HuH-7.5 (cell line): Measurements from ENCODE around the gene LPAR5.
A peak's percentile ranks its signal among the peaks of the same experiment; 100 is the strongest.
"Not testable (repeated sequence)": the region's sequence is repeated elsewhere in the genome, so short reads cannot be mapped to it uniquely, and the experiment has no call there.

Experiments
- DNase-seq: peaks from one replicate; pipeline ENCODE4 v3.0.0; 2011; ENCODE audit warnings: low spot score

LPAR5 gene

DNA sequence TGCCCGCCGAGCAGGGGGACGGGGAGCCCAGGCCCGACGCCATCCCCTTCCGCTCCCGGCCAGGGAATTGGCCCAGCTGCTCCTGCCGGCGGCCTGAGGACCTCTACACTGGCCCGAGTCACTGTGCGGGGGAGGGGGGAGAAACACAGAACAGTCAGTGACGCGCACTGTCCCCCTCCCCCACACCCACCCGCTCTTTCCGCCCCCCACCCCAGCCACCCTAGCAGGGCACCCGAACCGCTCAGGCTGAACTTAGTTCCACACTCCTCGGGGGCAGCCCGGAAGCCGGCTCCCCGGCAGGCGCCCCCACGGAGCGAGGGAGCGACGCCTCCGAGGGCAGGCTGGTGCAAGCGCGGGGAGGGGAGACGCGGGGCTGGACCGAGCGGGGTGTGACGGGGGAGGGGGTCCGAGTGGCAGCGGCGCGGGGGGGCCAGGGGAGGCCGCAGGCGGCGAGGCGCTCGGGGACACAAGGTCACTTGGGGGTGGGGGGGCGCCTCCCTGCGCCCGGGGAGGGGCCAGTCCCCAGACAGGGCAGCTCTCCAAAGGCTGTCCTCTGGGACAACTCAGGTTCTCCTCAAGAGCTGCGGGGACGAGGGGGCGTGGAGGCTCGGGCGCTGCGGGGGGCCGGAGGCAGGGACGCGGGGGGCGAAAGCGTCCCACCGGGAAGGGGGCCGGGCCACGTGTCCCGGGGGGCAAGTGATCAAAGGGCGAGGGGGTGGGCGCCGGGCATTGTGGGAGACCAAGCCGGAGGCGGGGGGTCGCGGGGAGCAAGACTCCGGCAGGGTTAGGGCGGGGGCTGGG is 29.2 kb downstream of the LPAR5 start:
- DNase-seq, result peak; percentile 59

DNA sequence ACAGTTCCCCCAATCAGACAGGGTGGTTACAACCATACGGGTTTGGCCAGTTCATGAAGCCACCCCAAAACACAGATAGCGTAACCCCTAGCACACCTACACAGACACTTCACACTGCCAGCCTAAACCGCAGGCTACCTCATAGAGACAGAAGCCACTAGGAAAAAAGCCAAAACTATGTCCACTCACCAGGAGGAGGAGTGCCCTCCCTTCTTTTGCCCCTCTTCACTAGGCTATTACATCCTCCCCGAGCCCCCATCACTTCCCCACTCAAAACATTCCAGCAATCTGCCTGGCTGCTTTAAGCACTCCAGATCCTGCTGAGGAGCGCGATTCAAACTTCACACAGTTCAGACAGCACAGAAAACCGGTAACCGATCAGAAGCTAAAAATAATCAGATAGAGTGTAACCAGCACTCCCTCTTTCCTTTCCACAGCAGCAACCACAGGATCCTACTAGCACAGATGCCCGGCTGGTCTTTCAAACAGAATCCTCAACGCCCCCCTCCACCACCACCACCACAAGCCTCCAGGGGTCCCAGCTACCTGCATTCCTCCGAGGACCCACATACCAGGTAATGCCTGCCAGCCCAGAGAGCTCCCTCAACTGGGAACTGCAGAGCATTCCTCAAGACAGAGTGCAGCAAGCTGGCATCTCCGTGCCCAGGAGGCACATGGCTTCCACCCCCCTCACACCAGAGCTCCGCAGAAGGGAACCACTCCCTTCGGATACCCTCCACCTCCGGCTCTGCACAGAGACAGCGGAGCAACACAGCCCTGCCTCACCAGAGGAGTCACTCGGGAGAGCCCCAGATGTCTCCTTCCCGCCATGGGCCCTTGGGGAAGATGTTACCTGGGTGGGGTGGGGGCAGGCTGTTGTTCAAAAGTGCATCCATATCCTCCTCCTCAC is 30.1 kb downstream of the LPAR5 start:
- no peak for DNase-seq

DNA sequence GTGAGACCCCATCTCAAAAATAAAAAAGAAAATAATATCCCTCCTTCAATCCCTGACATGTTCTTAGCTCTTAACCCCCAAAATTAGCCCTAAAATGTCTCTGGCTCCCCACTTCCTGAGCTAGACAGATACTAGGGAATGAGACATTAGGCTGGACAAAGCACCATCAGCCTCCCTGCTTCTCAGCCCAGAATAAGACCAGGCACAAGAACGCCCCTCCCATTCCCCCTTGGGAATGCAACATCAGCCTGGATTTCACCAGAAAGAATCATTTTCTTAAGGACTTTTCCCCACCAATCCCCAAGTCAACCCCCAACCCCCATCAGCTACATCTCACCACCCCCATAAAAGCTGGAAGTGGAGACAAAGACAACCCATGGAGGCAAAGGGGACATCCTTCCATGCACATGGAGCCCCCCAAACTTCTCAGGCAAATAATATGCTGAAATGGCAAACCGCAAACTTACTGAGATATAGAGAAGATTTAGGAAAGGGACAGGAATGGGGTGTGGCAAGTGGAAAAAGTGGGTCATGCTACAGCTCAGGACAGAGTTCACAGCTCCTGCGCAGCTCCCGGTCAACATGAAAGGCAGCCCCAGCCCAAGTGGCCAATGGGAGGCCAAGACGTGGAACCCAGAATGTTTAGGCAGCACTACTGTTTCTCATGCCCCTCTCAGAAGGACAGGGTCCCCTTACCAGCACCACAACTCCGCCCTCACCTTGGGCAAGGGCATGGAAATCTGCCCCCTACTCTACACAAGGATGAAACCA is 31.3 kb downstream of the LPAR5 start:
- DNase-seq, result no peak

DNA sequence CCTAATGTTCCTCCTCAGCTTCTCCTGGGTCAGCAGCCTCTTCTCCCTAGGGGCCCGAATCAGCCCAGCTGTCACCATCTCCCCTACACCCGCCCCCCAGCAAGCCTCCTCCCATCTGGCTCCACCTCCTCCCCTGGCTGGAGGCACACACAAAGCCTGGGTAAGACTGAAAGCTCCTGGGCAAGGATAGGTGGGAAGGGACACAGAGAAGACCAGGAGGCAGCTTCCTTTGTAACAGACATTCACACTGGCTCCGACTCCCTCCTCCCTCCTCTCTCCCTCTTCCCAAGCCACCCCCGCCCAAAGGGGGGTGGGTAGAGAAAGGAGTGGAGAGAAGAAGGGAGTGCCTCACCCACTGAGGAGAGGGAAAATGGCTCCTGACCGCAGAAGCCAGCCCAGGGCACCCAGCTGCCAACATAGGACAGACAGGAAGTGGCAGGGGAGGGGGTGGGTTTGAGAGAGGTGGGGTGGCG is 32.6 kb downstream of the LPAR5 start:
- no peak for DNase-seq

DNA sequence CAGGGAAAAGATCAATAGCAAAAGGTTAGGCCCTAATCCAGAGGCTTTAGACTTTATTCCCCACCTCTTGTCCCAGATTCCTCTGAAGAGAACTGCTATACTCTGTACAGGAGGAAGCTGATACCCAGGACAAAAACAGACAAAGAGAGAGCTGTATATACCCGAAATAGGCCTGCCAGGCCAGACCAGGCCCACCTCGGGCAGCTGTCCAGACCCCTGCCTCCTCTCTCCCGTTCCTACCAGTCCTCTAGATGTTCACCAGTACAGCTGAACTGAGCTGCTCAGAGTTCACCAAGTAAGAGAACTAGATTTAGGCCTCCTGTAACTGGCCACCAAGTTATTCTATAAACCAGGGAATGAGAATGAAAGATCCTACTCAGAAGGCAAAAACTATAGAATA is 33.2 kb downstream of the LPAR5 start:
- no peak for DNase-seq

DNA sequence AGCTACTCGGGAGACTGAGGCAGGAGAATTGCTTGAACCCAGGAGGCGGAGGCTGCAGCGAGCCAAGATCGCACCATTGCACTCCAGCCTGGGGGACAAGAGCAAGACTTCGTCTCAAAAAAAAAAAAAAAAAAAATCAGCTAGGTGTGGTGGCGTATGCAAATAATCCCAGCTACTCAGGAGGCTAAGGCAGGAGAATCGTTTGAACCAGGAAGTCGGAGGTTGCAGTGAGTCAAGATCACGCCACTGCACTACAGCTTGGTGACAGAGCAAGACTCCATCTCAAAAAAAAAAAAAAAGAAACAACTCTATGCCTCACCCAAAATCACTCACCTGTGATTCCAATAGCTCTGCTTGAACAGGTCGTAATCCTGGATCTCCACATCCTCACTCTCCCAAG is 40.1 kb downstream of the LPAR5 start:
- DNase-seq, result not testable (repeated sequence)

DNA sequence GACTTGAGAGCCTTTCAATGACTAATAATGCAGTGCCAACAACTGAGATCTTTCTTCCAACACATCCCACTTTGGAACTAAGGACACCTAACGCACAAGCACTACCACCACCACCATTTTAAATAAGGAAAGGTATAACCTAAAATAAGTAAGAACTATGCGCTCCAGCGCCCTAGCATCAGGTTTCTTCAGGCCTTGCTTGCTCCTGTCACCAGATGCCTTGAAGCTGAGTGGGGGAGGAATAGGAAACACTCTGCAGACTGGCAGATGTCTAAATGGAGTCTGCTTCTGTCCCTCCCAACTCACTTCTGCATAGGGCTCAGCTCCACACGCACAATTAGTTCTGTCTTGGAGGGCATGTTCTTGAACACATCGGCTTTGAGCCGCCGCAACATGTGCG is 43.7 kb downstream of the LPAR5 start:
- DNase-seq, result no peak

DNA sequence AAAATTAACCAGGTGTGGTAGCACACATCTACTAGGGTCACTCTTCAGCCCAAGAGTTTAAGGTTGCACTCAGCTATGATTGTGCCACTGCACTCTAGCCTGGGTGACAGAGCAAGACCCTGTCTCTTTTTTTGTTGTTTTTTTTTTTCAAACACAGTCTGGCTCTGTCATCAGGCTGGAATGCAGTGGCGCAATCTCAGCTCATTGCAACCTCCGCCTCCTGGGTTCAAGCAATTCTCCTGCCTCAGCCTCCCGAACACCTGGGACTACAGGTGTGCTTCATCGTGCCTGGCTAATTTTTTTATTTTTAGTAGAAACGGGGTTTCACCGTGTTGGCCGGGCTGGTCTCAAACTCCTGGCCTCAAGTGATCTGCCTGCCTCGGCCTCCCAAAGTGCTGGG is 49.2 kb downstream of the LPAR5 start:
- not testable (repeated sequence) for DNase-seq

DNA sequence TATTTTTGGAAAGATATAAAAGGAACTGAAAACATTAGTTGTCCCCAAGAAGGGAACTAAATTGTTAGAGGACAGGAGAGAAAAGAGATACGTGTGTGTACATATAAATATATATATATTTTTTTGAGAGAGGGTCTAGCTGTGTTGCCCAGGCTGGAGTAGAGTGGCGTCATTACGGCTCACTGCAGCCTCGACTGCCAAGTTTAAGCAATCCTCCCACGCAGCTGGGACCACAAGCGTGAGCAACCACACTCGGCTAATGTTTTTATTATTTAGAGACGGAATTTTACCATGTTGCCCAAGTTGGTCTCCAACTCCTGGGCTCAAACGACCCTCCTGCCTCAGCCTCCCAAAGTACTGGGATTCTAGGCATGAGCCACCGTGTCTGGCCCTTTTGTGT is 51.5 kb downstream of the LPAR5 start:
- no peak for DNase-seq

DNA sequence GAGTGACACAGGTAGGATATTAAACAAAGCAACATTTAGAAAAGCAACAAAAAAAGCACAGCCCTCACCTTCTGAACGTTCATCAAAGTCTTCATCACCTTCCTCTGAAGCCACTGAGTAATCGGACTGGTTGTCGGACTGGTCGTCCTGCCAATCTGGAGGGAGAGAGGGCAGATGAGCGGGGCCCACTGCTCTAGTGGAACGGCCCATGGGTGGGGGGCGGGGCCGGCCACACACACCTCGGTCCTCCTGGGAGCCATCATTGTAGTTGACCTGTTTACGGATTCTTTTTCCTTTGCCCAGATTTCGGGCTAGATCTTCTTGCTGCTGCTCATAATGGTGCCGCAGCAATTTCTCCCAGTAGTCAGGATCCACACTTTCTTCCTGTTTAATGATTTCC is 52.8 kb downstream of the LPAR5 start:
- no peak for DNase-seq

DNA sequence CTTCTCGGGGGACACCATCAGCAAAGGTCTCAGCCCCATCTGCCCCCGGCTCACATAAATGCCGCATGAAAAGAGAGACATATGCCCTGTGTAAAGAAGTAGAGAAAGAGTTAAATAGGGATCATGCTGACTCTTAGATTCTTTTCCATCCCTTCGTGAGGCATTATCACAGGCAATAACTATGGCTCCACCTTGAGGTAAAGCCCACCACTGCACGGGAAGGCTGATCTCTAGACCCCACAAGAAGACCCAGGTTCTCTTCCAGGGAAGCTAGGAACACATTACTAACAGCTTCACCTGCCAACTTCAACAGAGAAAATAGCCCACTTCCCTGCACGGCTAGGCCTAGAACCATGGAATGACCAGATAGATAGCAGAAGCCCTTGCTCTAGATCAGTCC is 53.6 kb downstream of the LPAR5 start:
- no peak for DNase-seq

DNA sequence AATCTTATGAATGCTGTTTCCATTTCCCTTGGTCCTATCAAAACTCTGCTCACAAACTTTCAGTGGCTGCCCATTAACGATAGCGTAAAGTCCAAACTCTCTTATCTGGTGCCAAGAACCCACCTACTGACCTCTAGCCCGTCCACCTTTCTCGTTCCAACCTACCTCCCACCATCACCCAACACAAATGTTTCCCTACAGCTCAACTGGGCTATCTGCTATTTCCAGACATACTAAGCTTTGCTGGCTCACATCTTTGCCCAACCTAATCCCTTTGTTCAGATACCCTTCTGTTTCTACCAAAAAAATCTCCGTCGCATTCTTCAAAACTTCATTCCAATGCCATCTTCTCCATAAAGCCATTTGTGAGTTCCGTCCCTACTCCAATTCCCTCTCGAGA is 60.1 kb downstream of the LPAR5 start:
- DNase-seq, result no peak

DNA sequence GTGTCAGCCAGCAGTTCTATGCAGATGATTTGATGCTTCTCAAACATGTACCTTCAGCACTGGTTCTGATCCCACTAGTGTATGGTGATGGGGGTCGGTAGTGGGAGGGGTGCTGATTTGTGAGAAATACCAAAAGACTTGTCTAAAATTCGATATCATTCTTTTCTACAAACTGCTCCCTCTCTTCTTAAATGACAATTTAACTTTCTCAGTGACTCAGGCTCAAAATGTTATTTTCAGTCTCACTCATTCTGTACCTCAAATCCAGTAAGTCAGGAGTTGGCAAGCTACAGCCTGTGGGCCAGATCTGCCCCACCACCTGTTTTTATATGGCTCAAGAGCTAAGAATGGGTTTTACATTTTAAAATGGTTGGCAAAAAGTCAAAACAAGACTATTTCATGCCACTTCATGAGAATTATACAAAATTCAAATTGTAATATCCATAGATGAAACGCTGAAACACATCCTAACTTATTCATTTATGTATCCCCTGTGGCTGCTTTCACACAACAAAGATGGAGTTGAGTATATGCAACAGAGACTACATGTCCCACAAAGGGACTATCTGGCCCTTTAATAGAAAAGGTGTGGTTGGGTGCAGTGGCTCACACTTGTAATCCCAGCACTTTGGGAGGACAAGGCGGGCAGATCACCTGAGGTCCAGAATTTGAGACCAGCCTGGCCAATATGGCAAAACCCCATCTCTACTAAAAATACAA is 61.0 kb downstream of the LPAR5 start:
- no peak for DNase-seq

DNA sequence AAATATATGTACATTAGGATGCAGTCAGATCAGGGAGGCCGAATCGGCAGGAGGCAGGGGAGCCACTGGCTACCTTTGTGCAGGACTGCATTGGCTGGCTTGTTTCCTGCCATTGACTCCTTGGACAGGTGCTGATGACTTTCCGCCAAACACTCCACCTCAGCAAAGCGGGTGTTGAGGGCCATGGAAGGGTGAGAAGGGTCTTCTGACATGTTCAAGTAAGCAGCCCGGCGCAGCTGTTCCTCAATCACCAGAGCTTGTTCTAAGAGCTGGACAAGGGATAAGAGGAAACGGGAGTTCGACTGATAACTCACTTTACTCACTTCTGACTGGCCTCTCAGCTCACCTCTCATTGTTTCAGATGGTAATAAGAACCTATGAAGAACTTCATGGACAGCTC is 62.8 kb downstream of the LPAR5 start:
- DNase-seq, result no peak

DNA sequence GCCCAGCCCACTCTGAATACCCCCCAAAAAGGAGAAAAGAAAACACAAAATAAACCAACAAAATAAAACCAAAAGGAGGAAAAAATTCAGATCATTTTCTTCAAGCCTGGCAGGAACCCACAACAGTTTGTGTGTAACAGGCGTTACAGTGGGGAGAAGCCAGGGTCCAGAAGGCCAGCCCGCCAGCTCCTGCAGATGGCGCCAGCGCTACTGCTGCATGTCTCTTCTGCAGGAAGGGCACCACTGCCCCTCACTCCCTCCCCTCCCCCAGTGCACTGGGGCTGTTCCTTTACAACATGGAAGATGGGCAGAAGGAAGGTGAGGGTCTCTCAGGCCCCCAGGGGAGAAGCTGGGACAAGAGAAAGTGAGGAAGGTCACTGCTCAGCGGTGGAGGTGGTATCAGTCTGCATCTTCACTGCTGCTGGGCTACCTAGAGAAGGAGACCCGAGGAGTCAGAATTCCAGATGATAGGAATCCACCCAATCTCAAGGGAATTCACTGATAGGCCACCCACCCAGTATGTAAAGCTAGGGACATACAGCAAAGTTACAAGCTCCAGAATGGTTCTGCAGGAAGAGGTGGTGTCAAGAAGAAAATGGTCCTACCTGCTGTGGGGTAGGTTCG is 65.4 kb downstream of the LPAR5 start:
- peak; percentile 72 for DNase-seq

DNA sequence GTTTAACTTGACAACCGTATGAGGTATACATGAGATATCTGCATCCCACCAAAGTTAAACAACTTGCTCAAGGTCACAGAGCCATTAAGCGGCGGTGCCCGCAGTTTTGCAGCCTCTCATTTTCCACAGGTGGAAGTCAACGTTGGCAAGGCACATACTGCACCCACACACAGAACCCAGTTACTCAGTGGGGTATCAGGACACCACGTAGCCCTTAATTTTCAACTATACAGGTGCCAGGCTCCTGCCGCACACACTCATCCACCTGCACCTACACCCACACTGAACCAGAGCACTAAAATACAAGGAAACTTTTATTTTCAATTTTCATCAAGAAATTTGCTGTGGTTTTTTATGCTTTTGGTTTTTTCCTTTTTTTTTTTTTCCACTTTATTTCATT is 66.0 kb downstream of the LPAR5 start:
- no peak for DNase-seq

DNA sequence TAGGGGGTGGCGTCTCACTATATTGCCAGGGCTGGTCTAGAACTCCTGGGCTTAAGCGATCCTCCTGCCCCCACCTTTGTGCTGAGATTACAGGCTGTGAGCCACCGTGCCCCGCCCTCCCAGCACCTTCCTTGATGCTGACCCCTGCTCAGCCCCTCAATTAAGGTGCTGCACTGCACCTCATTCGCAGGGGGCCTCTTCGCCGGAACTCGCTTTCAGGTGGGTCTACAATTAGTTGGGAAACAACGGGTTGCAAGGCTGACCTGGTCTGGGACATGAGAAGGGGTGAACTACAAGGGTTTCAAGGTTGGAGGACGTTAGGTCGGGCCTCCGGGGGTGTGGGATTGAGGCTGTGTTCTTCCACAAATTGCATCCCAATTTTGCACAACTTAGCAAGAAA is 66.4 kb downstream of the LPAR5 start:
- no peak for DNase-seq
